ENCODE measurements around the gene CLIC4. TPM values are rescaled to one million over a fixed set of nuclear protein-coding genes. Genes with fewer than 3 reads are reported as not detected.
"Not testable (repeated sequence)": the region's sequence is repeated elsewhere in the genome, so short reads cannot be mapped to it uniquely, and the experiment has no call there.

Gene CLIC4
- 100 to 1,000 TPM; 203 to 245 TPM for total RNA-seq
- 100 to 1,000 TPM in 1 of 2 donors, 10 to 100 TPM in 1; 97.4 to 107 TPM for polyA plus RNA-seq (ENCODE audit: insufficient read length in 2 of 2)
- long read RNA-seq, donor 1, full-length matches to known transcripts: 33 of 48 reads
- long read RNA-seq, donor 1, partial matches to known transcripts: 15 of 48 reads
- long read RNA-seq, donor 1, other reads (novel, unspliced or antisense): 0 of 48 reads
- long read RNA-seq, donor 2, full-length matches to known transcripts: 9 of 15 reads
- long read RNA-seq, donor 2, partial matches to known transcripts: 6 of 15 reads
- long read RNA-seq, donor 2, other reads (novel, unspliced or antisense): 0 of 15 reads
- long read RNA-seq, donor 3, full-length matches to known transcripts: 15 of 39 reads
- long read RNA-seq, donor 3, partial matches to known transcripts: 24 of 39 reads
- long read RNA-seq, donor 3, other reads (novel, unspliced or antisense): 0 of 39 reads
- long read RNA-seq, donor 4, full-length matches to known transcripts: 50 of 113 reads
- long read RNA-seq, donor 4, partial matches to known transcripts: 63 of 113 reads
- long read RNA-seq, donor 4, other reads (novel, unspliced or antisense): 0 of 113 reads

- peak within 1 kb of the TSS; percentile 92 for H3K27ac ChIP-seq (ENCODE audit: low read depth, low read length)
- peaks cover 24% of the 10 kb centered on the region for H3K4me1 ChIP-seq (ENCODE audit: control insufficient read depth, insufficient read depth, low read length)
- peaks cover 3% of the 10 kb centered on the region for H3K36me3 ChIP-seq (ENCODE audit: control insufficient read depth, insufficient read depth, low read length)
- WGBS (ENCODE audit: insufficient coverage): 0% methylated on average over 80 of the region's 80 CpGs
- H3K27me3 ChIP-seq (ENCODE audit: control insufficient read depth, insufficient read depth, low read length): no peaks in the 10 kb centered on the region
- peak within 1 kb of the TSS; percentile 70 for H3K4me3 ChIP-seq (ENCODE audit: low read depth, low read length)
- no peaks in the 10 kb centered on the region for H3K9me3 ChIP-seq (ENCODE audit: control insufficient read depth, insufficient read depth, low read length)
- peak; percentile 89 to 99 (median 98) for DNase-seq (ENCODE audit: low read depth in 4 of 6, low spot score in 6 of 6)
These were observed at the start of gene CLIC4 for GRCh38 chr1:24744911-24745710. TSS of gene CLIC4 (plus strand) at chr1:24745447. CDS start at chr1:24745554, 107 bp downstream.

DNA sequence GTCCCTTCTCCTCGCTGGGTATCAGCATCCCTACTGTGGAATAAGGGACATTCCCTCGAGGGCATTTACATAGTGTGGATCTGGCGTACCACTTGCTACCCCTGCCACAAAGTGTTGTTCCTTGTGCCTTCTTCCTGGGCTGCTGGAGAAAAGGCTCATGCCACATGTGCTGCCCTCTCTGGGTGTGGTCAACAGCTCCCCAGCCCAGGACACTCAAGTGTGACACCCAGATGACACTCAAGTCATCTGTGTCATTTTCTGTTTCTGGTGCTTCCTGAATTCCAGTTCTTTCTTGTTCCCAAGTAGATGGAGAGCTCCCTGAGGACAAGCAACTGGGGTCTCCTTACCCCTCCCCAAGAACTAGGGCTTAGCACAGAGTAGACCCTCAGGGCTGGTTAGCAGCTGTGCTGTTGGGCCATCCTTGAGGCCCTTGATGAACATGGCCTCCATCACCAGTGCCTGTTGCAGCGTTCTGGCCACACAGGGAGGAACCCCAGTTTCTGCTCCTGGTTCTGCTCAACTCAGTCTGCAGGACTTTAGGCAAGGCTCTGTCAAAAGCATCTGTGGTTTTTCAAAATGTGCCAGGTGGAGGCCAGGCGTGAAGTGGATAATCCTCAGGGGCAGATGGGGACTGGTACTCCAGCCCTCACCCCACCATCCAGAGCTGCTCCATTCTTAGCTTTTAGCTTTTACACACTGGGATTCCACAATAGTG, 49.0 kb upstream of the CLIC4 start:
- H3K36me3 ChIP-seq (ENCODE audit: control insufficient read depth, insufficient read depth, low read length): no peaks in the 10 kb centered on the region
- no peak for DNase-seq (ENCODE audit: low read depth in 4 of 6, low spot score in 6 of 6)
- 87% methylated on average over 4 of the region's 5 CpGs for WGBS (ENCODE audit: insufficient coverage)
- no peak overlapping the region for H3K4me3 ChIP-seq (ENCODE audit: low read depth, low read length)
- H3K9me3 ChIP-seq (ENCODE audit: control insufficient read depth, insufficient read depth, low read length): no peaks in the 10 kb centered on the region
- H3K27ac ChIP-seq (ENCODE audit: low read depth, low read length): no peak overlapping the region
- H3K4me1 ChIP-seq (ENCODE audit: control insufficient read depth, insufficient read depth, low read length): no peaks in the 10 kb centered on the region
- no peaks in the 10 kb centered on the region for H3K27me3 ChIP-seq (ENCODE audit: control insufficient read depth, insufficient read depth, low read length)

DNA sequence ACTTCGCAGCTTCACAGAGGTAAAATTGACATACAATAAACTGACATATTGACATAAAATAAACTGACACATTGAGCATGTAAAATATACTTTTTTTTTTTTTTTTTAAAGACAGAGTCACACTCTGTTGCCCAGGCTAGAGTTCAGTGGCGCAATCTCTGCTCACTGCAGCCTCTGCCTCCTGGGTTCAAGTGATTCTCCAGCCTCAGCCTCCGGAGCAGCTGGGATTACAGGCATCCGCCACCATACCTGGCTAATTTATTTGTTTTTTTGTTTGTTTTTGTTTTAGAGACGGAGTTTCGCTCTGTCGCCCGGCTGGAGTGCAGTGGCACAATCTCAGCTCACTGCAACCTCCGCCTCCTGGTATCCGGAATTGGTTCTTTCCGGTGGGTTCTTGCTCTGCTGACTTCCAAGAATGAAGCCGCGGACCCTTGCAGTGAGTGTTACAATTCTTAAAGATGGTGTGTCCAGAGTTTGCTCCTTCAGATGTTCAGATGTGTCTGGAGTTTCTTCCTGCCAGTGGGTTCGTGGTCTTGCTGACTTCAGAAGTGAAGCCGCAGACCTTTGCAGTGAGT, 48.4 kb upstream of the CLIC4 start:
- Histone ChIP-seq H3K27me3 (ENCODE audit: control insufficient read depth, insufficient read depth, low read length) (no peaks in the 10 kb centered on the region), H3K4me1 (ENCODE audit: control insufficient read depth, insufficient read depth, low read length) (no peaks in the 10 kb centered on the region), H3K27ac (ENCODE audit: low read depth, low read length) (no peak overlapping the region), H3K9me3 (ENCODE audit: control insufficient read depth, insufficient read depth, low read length) (no peaks in the 10 kb centered on the region), H3K36me3 (ENCODE audit: control insufficient read depth, insufficient read depth, low read length) (no peaks in the 10 kb centered on the region), H3K4me3 (ENCODE audit: low read depth, low read length) (no peak overlapping the region)
- DNase-seq (ENCODE audit: low read depth in 4 of 6, low spot score in 6 of 6): no peak
- WGBS (ENCODE audit: insufficient coverage): 96% methylated on average over 12 of the region's 15 CpGs

- H3K27ac ChIP-seq (ENCODE audit: low read depth, low read length); H3K4me1 ChIP-seq (ENCODE audit: control insufficient read depth, insufficient read depth, low read length); DNase-seq (ENCODE audit: low read depth in 4 of 6, low spot score in 6 of 6); H3K27me3 ChIP-seq (ENCODE audit: control insufficient read depth, insufficient read depth, low read length); H3K4me3 ChIP-seq (ENCODE audit: low read depth, low read length); H3K36me3 ChIP-seq (ENCODE audit: control insufficient read depth, insufficient read depth, low read length); H3K9me3 ChIP-seq (ENCODE audit: control insufficient read depth, insufficient read depth, low read length): not testable (repeated sequence)
- WGBS (ENCODE audit: insufficient coverage): 100% methylated on average over 1 of the region's 7 CpGs
These were observed 47.7 kb upstream of the CLIC4 start for GRCh38 chr1:24697453-24698001.

- not testable (repeated sequence) for H3K4me3 ChIP-seq (ENCODE audit: low read depth, low read length); H3K4me1 ChIP-seq (ENCODE audit: control insufficient read depth, insufficient read depth, low read length); DNase-seq (ENCODE audit: low read depth in 4 of 6, low spot score in 6 of 6); H3K27me3 ChIP-seq (ENCODE audit: control insufficient read depth, insufficient read depth, low read length); H3K36me3 ChIP-seq (ENCODE audit: control insufficient read depth, insufficient read depth, low read length); H3K27ac ChIP-seq (ENCODE audit: low read depth, low read length); H3K9me3 ChIP-seq (ENCODE audit: control insufficient read depth, insufficient read depth, low read length)
- 100% methylated on average over 5 of the region's 8 CpGs for WGBS (ENCODE audit: insufficient coverage)
These were observed 46.9 kb upstream of the CLIC4 start for GRCh38 chr1:24698326-24698725.

DNA sequence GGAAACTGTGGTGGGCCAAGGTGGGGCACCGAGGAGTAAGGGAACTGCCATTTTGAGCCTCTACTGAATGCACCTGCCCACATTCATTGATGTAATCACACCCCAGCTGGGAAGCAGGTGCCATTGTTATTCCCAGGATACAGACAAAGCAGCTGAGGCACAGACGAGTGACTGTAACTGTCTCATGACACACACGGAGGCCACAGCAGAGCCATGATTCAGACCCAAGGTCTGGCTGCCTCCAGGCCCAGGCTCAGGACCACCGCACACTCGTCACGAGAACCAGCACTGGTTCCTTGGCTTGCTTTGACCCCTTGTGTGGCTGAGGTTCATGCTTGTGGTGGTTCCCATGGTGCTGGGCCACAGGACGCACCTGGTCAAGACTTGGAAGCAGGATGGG, 45.6 kb upstream of the CLIC4 start:
- H3K27me3 ChIP-seq (ENCODE audit: control insufficient read depth, insufficient read depth, low read length): no peaks in the 10 kb centered on the region
- H3K36me3 ChIP-seq (ENCODE audit: control insufficient read depth, insufficient read depth, low read length): no peaks in the 10 kb centered on the region
- 79% methylated on average over 7 of the region's 7 CpGs for WGBS (ENCODE audit: insufficient coverage)
- H3K9me3 ChIP-seq (ENCODE audit: control insufficient read depth, insufficient read depth, low read length): no peaks in the 10 kb centered on the region
- H3K27ac ChIP-seq (ENCODE audit: low read depth, low read length): no peak overlapping the region
- H3K4me1 ChIP-seq (ENCODE audit: control insufficient read depth, insufficient read depth, low read length): peaks cover 8% of the 10 kb centered on the region
- H3K4me3 ChIP-seq (ENCODE audit: low read depth, low read length): no peak overlapping the region
- no peak for DNase-seq (ENCODE audit: low read depth in 4 of 6, low spot score in 6 of 6)

- 75% methylated on average over 5 of the region's 8 CpGs for WGBS (ENCODE audit: insufficient coverage)
- Histone ChIP-seq H3K36me3 (ENCODE audit: control insufficient read depth, insufficient read depth, low read length) (no peaks in the 10 kb centered on the region), H3K4me3 (ENCODE audit: low read depth, low read length) (no peak overlapping the region), H3K27me3 (ENCODE audit: control insufficient read depth, insufficient read depth, low read length) (no peaks in the 10 kb centered on the region), H3K27ac (ENCODE audit: low read depth, low read length) (no peak overlapping the region), H3K4me1 (ENCODE audit: control insufficient read depth, insufficient read depth, low read length) (peaks cover 18% of the 10 kb centered on the region), H3K9me3 (ENCODE audit: control insufficient read depth, insufficient read depth, low read length) (no peaks in the 10 kb centered on the region)
- no peak for DNase-seq (ENCODE audit: low read depth in 4 of 6, low spot score in 6 of 6)
These were observed 42.5 kb upstream of the CLIC4 start for GRCh38 chr1:24702511-24703293.

- no peak overlapping the region for H3K4me3 ChIP-seq (ENCODE audit: low read depth, low read length)
- peak overlapping the region; percentile 85 for H3K27ac ChIP-seq (ENCODE audit: low read depth, low read length)
- H3K4me1 ChIP-seq (ENCODE audit: control insufficient read depth, insufficient read depth, low read length): peaks cover 18% of the 10 kb centered on the region
- no peaks in the 10 kb centered on the region for H3K27me3 ChIP-seq (ENCODE audit: control insufficient read depth, insufficient read depth, low read length)
- DNase-seq (ENCODE audit: low read depth in 4 of 6, low spot score in 6 of 6): peak in 2 of 6 donors; percentile 18 to 57
- WGBS (ENCODE audit: insufficient coverage): 59% methylated on average over 6 of the region's 16 CpGs
- H3K9me3 ChIP-seq (ENCODE audit: control insufficient read depth, insufficient read depth, low read length): no peaks in the 10 kb centered on the region
- H3K36me3 ChIP-seq (ENCODE audit: control insufficient read depth, insufficient read depth, low read length): no peaks in the 10 kb centered on the region
These were observed 40.6 kb upstream of the CLIC4 start for GRCh38 chr1:24704411-24705259.
